EH (cell line): ENCODE measurements around the gene RPL12.

Source experiments
- DNase-seq: peaks from one replicate; pipeline ENCODE4 v3.0.0-alpha.2; 2015; ENCODE audit warnings: low read depth

Gene RPL12

DNA sequence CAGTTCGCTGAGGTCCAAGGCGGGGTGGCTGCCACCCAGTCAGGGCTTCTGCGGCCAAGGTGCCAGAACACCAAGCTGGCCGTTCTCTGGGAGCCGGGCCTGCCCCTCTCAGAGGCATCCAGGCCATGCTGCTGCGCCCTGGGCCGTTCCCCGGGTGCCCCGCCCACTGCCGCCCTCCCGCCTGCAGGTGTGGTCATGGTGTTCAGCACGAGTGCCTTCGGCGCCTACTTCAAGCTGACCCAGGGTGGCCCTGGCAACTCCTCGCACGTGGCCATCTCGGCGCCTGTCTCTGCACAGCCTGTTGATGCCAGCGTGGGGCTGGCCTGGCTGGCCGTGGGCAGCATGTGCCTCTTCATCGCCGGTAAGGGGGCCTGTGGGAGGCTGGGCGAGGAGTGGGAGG is 46.6 kb downstream of the RPL12 start:
- no peak for DNase-seq

DNA sequence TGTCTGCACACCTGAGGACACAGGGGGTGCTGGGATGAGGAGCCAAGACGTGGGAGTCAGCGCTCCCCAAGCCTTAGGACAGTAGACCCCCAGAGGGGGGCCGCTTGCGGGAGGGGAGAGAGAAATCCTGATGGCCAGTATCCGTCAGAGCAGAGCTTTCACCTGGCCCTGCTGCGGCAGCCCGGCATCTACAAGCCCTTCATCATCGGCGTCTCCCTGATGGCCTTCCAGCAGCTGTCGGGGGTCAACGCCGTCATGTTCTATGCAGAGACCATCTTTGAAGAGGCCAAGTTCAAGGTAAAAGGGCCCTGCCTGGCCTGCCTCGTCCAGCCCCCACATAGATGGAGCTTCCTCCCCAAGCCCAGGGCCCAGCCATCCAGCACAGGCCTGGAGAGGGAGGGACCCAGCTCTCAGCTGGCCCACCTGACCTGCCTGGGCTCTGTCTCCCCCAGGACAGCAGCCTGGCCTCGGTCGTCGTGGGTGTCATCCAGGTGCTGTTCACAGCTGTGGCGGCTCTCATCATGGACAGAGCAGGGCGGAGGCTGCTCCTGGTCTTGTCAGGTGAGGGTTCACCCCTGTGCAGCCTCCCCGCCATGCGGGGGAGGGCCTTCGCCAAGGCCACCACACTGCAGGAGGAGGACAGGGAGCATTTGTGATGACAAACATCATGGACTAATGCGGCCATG is 47.6 kb downstream of the RPL12 start:
- no peak for DNase-seq

GRCh38 chr9:127402401-127403090 is 48.7 kb downstream of the RPL12 start:
- no peak for DNase-seq

DNA sequence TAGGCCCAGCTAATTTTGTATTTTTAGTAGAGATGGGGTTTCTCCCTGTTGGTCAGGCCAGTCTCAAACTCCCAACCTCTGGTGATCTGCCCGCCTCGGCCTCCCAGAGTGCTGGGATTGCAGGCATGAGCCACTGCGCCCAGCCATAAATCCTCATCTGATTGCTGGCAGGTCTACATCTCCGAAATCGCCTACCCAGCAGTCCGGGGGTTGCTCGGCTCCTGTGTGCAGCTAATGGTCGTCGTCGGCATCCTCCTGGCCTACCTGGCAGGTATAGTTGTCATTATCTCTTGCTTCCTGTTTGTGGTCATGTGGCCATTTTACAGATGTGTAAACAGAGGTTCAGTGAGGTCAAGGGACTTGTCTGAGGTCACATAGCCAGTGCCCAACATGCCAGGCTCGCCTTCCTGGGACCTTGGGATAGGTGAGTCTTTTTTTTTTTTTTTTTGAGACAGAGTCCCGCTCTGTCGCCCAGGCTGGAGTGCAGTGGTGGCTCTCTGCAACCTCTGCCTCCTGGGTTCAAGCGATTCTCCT is 51.4 kb downstream of the RPL12 start:
- no peak for DNase-seq

GRCh38 chr9:127398715-127399400 is 52.3 kb downstream of the RPL12 start:
- DNase-seq, result no peak

- DNase-seq, result no peak
Measured at GRCh38 chr9:127398275-127398647, 52.9 kb downstream of the RPL12 start.
